ENCODE measurements around the gene TEX36. TPM values are rescaled to one million over a fixed set of nuclear protein-coding genes. Genes with fewer than 3 reads are reported as not detected.
A peak's percentile ranks its signal among the peaks of the same experiment; 100 is the strongest.
"Not testable (repeated sequence)": the region's sequence is repeated elsewhere in the genome, so short reads cannot be mapped to it uniquely, and the experiment has no call there.

The TEX36 gene
- polyA plus RNA-seq, 1 donor = not detected

DNA sequence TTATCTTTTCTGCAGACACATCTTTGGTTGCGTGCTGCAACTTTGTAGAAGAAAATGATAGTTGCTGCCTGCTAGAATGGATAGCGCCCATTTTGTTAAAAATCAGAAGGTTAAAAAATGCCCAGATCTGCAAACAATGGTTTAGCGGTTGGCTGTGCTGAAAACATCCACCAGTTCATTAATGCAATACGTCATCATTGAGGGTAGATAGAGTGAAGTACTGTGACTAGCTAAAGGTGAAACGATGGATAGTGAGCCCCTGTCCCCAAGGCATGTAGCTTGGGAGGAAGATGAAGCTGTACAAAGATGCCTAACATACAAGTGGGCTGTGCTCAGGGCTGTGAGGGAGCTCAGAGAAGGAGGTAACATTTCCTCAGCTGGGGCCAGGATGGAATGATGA is 48.4 kb downstream of the TEX36 start:
- DNase-seq (ENCODE audit: low read depth) = no peak

DNA sequence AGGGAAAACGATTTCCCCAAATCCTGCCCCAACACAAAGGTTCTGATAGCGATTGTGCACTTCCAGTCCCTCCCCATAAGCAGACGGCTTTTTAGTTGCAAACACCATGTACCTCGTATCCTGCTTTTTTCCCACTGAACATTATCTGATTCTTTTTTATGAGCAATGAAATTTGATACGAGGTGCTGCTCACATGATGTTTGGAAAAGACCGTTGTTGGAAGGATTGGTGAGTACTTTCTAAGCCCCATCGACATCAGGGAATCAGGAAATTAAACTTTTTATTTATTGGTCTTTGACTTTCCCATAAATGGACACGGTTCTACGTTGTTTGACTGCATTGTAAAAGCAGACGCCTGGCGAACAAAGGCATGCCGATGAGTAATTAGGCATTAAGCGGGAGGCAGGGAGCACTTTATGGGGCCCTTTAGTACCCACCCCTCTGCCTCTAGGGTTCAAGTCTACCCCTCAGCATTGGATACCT is 49.4 kb downstream of the TEX36 start:
- no peak for DNase-seq (ENCODE audit: low read depth)

DNA sequence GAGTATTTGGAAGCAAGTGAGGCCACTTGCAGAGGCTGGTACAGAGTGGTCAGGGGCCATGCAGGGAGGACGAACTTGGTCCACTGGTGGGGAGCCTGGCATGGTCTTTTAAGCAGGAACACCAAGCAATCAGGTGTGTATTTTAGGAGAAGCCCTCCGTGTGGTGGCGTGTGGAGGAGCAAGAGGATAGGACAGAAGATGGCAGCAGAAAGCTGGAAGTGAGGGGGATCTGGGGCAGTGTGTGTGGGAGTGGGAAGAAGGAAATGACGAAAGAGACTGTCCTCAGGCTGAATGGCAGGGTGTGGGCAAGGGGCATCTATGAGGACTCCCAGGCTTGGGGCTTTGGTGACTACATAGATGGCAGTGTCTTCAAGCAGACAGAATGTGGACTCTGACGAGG is 51.2 kb downstream of the TEX36 start:
- DNase-seq (ENCODE audit: low read depth) = no peak

DNA sequence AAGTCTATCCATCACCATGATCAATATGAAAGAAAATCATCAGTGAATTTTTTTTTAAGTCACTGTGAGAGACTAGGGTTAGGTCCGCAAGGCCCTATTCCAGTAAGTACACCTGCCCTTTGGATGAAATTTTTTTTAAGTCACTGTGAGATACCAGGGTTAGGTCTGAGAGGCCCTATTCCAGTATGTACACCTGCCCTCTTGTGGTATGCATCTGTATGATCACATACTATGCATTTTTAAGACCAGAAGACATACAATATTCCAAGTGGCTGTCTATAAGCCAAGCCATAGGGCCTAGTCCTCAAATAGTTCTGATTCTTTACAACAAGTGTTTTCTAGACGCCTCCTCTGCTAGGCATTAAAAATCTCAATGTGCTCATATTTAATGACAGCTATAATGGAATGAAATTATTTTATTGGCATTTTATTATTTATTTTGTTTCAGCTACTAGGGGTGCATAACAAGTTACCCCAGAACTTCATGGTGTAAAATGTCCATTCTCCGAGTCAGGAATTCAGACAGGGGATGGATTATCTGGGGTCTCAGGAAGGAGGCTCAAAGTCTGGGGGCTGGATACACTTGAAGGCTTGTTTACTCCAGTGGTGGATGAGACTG is 53.1 kb downstream of the TEX36 start:
- peak; percentile 14 for DNase-seq (ENCODE audit: low read depth)

DNA sequence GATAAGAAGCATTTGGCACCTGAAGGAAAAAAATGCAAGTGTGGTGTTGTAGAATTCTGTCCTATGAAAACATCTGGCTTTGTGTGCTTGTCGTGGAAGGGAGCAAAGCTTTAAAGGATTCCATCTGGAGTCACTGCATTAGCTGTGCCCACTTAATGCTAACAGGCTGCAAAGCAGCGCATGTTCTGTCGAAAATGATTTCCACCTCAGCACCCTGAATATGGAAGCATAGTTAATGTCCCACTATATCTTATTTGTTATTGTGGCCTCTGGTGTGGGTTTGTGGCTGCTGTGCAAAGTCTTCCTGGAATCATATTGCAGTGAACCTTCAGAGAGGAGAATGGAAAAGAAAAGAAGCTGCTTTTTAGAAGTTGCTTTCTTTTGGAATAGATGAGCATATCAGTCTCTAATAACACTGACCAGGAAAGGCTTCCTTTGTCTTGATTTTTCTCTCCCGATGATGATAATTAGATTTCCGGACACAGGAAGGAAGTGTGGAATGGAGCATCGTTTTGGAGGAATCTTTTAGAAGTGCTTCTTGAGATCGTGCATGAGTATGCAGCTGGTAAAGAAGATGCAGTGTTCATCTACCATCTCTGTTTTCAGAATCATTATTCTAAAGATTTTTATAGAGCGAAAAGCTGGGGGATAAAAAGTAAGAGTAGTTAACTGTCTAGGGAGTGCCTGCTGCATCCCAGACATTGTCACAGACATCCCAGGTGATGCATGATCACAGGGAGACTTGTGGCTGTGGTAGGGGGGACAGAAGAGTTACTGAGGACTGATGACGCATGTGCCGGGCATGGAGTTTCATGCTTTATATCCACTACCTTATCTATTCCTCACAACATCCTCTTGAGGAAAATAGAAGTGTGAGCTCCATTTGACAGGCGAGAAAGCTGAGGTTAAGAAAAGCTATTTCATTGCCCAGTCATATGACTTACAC is 54.6 kb downstream of the TEX36 start:
- no peak for DNase-seq (ENCODE audit: low read depth)

DNA sequence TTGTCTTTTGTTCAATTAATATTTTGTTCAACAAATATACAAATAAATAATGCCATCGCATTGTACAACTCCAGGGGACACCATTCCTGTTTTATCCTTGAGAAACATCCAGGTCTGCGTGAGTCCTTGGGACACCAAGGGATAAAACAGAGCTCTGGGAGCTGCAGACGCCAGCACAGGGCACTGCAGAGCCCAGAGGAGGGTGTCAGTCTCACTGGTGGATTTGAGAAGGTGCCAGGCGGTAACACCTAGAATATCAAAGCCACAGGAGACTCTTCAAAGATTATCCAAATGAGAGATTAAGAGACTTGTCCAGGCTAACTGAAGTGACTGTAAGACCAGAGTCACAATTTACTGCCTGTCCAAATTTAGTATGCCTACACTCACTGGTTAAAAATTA is 55.3 kb downstream of the TEX36 start:
- no peak for DNase-seq (ENCODE audit: low read depth)

DNA sequence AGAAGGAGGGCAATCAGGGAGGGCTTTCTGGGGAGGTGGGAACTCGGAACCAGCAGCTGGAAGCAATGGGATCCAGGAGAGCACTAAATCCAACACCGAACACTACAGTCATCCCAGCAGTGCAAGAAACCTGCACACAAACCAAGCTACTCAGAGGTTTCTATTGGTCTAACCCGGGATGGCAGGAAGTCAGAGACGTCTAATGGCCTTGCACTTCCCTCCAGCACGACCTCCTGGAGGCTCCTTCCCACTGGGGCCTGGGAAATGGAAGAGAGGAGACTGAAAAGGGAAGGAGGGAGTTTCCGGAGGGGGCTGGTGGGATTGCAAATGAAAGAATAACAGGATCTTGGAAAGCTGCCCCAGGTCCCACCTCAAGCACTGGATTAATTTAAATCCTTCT is 56.3 kb downstream of the TEX36 start:
- no peak for DNase-seq (ENCODE audit: low read depth)

DNA sequence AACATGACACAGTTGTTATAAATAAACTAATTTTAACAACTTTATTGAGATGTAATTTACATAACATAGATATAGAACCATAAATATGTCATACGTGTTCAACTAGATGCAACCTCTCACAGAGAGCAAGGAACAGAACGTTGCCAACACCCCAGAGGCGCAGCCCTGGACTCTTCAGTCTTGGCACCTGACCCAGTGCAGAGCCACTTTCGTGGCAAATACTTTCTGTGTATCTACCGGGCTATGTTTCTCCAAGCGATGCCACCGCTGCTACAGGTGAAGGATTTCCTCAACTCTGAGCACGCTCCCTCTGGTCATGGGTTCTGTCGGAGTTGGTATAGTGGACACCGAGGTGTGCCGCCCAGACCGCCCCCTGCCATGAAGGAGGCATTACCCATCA is 57.4 kb downstream of the TEX36 start:
- no peak for DNase-seq (ENCODE audit: low read depth)

DNA sequence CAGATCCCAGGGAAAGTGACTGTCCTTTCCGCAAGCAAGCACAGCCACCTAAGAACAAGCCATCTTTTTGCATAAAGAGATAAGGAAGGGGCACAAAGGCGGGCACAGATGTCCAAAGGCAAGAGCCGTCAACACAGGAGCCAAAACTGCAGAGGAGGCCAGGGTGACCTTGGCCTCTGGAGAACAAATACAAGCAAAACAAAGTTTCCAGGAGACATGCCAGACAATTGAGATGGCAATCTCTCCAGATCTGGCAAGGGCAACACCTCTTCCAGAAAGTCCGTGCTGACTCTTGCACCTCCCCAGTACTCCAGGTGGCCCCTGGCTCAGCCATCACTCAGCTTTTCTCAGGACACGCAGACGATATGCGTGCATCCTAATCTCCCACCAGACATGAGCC is 58.2 kb downstream of the TEX36 start:
- DNase-seq (ENCODE audit: low read depth) = no peak

DNA sequence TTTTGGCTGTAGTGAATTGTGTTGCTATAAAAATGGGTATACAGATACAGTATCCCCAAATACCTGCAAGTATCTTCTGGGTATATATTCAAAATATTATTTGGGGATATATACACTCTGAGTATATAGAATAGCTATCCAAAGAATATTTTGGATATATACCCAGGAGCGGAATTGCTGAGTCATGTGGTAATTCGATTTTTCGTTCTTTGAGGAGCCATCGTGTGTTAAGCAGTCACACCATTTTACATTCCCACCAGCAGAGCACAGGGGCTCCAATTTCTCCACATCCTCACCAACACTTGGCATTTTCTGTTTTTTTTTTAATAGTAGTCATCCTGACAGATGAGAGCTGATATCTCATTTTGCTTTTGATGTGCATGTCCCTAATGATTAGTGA is 61.9 kb downstream of the TEX36 start:
- no peak for DNase-seq (ENCODE audit: low read depth)

DNA sequence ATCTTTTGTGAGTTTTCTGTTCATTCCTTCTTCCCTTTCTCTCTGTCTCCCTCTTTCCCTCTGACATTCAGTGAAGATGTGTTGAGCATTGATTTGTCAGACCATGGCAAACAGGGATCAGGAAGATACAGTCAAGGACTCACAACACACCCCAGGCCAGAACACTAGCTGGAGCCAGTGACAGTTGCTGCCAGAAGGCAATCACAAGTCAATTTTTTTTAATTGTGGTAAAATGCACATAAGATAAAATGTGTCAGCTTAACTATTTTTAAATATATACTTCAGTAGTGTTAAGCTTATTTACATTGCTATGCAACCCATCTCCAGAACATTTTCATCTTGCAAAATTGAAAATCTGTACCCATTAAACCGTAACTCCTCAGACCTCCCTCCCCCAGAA is 62.6 kb downstream of the TEX36 start:
- no peak for DNase-seq (ENCODE audit: low read depth)

DNA sequence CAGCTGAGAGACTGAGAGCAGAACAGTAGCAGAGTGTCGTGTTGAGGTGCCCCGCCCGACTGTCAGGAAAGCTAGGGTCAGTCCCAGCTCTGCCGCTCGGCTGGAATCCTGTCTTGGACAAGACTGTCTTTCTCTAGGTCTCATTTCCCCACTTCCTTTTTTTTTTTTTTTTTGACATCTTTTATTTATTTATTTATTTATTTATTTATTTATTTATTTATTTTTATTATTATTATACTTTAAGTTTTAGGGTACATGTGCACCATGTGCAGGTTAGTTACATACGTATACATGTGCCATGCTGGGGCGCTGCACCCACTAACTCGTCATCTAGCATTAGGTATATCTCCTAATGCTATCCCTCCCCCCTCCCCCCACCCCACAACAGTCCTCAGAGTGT is 69.9 kb downstream of the TEX36 start:
- DNase-seq (ENCODE audit: low read depth) = not testable (repeated sequence)

DNA sequence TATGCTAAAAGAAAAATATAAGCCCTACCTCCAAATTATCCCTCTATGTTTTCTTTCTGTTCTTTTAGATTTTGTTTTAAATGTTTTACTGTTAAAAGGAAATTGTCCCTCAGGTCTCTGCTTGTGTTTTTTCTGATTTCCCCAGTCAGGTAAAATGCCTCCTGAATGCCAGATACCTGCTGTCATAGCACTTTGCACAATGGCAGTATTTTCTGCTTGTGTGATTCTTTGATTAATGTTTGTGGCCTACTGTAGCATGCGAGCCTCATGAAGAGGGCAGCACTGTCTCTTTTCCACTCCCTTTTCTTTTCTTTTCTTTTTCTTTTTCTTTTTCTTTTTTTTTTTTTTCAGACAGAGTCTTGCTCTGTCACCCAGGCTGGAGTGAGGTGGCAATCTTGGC is 71.2 kb downstream of the TEX36 start:
- DNase-seq (ENCODE audit: low read depth) = no peak

DNA sequence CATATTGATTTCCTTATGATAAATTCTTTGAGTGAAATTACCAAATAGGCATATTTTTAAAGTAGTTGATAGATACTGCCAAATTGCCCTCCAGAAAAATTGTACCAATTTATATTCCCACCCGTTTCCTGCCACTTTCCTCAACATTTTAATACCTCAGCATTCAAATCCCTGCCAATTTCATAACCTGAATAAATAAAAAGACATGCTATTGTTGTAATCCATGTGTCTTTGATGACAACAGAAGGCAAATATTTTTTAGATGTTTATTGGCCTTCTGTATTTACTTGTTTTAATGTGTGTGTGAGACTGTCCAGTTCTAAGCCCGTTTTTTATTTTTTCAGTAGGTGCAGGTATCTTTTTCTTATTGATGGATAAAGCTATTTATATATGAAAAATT is 71.7 kb downstream of the TEX36 start:
- no peak for DNase-seq (ENCODE audit: low read depth)

DNA sequence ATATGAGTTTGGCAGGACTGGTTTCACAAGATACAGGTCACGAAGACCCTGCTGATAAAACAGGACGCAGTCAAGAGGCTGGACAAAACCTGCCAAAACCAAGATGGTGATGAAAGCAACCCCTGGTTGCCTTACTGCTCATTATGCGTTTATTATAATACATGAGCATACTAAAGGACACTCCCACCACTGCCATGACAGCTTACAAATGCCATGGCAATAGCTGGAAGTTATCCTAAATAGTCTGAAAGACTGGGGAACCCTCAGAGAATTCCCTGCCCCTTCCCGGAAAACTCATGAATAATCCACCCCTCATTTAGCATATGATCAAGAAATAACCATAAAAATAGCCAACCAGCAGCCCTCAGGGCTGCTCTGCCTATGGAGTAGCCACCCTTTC is 73.1 kb downstream of the TEX36 start:
- no peak for DNase-seq (ENCODE audit: low read depth)

DNA sequence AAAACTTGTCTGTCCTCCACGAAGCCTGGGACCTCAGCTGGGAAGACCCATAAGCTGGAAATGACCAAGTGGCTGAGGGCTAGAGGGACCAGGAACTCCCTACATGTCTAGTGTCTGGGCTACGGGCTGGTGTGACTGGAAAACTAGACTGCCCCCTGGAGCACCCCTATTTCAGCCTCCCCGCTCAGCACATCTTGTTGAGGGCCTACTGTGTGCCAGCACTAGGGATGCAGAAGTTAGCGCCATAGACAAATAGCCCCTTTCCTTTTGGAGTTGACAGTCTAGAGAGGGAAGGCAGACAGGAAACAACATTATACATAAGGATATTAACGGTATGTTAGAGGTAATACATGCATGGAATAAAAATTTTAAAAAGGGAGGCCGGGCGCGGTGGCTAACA is 74.5 kb downstream of the TEX36 start:
- DNase-seq (ENCODE audit: low read depth) = no peak

DNA sequence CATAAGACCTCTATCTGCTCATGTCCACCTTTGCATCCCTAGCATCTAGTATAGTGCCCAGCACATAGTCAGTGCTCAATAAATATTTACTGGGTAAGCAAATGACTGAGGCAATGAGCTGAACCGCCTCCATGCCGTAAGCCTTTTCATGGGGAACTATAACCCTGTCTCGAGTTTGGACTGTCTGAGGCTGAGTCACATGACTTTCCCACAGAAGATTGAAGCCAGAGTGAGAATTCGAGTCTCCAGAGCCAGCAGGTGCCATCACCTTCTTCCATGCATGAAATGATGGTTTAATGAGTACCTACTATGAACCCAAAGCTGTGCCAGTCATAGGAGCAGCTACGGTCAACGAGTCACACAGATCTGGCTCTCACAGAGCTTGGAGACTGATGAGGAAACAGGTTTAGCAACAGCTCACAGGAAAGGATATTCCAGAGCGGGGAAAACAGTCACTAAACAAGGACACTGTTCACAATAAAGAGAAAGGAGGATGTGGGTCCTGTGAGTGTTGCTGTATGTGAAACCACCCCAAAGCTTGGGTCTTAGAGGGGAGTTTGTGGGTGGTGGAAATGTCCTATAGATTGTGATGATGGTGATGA is 75.2 kb downstream of the TEX36 start:
- DNase-seq (ENCODE audit: low read depth) = no peak

DNA sequence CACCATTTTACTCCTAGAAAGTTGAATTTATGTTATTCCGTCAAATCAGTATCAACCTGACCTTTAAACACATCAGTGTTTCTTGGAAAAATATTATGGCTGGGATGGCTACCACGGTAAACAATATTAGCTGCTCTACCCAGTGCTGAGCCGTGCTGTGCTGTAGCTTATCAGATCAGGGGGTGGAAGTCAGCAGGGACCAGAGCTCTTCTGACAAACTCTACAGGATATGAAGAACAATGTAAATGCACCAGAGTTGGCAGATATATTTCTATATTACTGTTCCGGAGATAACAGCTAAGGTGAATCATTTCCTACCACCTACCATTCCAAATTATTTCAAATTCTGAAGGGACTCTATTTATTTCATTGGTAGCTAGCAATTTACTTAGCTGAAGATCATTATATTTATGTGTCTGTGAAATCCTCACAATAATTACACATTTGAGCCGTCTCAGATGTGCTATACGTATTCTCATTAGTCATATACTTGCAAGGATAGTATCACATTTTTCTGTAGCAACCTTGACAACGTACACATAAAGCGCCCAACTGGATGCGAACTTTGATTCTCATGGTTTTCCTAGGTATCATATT is 76.5 kb downstream of the TEX36 start:
- DNase-seq (ENCODE audit: low read depth) = no peak

All from forelimb muscle (tissue), 1 donor.